Caco-2 (cell line): ENCODE measurements around the gene TPM1. TPM values are rescaled to one million over a fixed set of nuclear protein-coding genes. Genes with fewer than 3 reads are reported as not detected.

Experiments
- BruUV-seq: library from RNA; stranded (reverse); fragments of 400-500 nt; replicated peaks from 2 replicates; lab custom pipeline; 2021; lab: Mats Ljungman, UMichigan
- CTCF ChIA-PET: fragments of 300-600 bp; sonication (Branson Sonifier 250); formaldehyde crosslinking; loops from one replicate; lab custom pipeline; 2022; ENCODE audit warnings: antibody characterized with exemption; lab: Charles Lee
- POLR2A ChIA-PET: fragments of 300-600 bp; sonication (Branson Sonifier 250); formaldehyde crosslinking; loops from one replicate; lab custom pipeline; 2022; ENCODE audit warnings: antibody characterized with exemption; lab: Charles Lee
- DNase-seq, 2 experiments: peaks; one replicate each; pipeline versions ENCODE4 v3.0.0 to v3.0.0-alpha.2; 2020 to 2022
- H3K27me3 ChIP-seq: replicated peaks from 2 replicates; pipeline ENCODE4 v1.6.0; 2011; ENCODE audit warnings: low read length; ENCODE audit not compliant: control insufficient read depth, insufficient read depth
- H3K36me3 ChIP-seq: 2 replicates; pipeline ENCODE4 v1.5.1; 2011; ENCODE audit warnings: low read length; ENCODE audit not compliant: control insufficient read depth, insufficient read depth
- H3K4me1 ChIP-seq: fragments of 250-450 bp; sonication (Bioruptor Pico); 2 replicates; pipeline ENCODE4 v1.5.1; 2020; ENCODE audit warnings: mild to moderate bottlenecking
- H3K4me3 ChIP-seq: 2 replicates; pipeline ENCODE4 v1.5.1; 2011; ENCODE audit warnings: low read depth, mild to moderate bottlenecking, control low read depth, low read length
- H3K9me3 ChIP-seq: fragments of 250-450 bp; sonication (Bioruptor Pico); 2 replicates; pipeline ENCODE4 v1.5.1; 2020; ENCODE audit warnings: mild to moderate bottlenecking, moderate library complexity
- H3K27ac Mint-ChIP-seq: one replicate; pipeline ENCODE4 v1.8.0; 2022; ENCODE audit warnings: mixed read lengths; ENCODE audit not compliant: unreplicated experiment
- H3K27me3 Mint-ChIP-seq: one replicate; pipeline ENCODE4 v1.8.0; 2022; ENCODE audit warnings: mixed read lengths; ENCODE audit not compliant: insufficient read depth, unreplicated experiment
- H3K36me3 Mint-ChIP-seq: one replicate; pipeline ENCODE4 v1.8.0; 2022; ENCODE audit warnings: mild to moderate bottlenecking, mixed read lengths; ENCODE audit not compliant: insufficient read depth, unreplicated experiment
- H3K4me1 Mint-ChIP-seq: one replicate; pipeline ENCODE4 v1.8.0; 2022; ENCODE audit warnings: low read depth, mixed read lengths; ENCODE audit not compliant: unreplicated experiment
- H3K4me3 Mint-ChIP-seq: one replicate; pipeline ENCODE4 v1.8.0; 2022; ENCODE audit warnings: mild to moderate bottlenecking, moderate library complexity, mixed read lengths; ENCODE audit not compliant: unreplicated experiment
- H3K9me3 Mint-ChIP-seq: one replicate; pipeline ENCODE4 v1.8.0; 2022; ENCODE audit warnings: mixed read lengths; ENCODE audit not compliant: unreplicated experiment
- CTCF ChIP-seq, 2 experiments: fragments of 200-600 bp in 1 of 2; IDR thresholded peaks; 1 replicate in 1 of 2; 2 replicates in 1 of 2; pipeline versions ENCODE4 v1.5.1 to v1.8.0; 2011 to 2022; ENCODE audit warnings: antibody characterized with exemption in 1 of 2, control low read depth in 1 of 2, inconsistent platforms in 1 of 2, low read depth in 1 of 2, low read length in 1 of 2, mild to moderate bottlenecking in 1 of 2, moderate library complexity in 1 of 2; ENCODE audit not compliant: insufficient read depth in 1 of 2, severe bottlenecking in 1 of 2, unreplicated experiment in 1 of 2
- intact Hi-C: fragments of 100-400 bp; cut with micrococcal nuclease; formaldehyde crosslinking; loops from one replicate; pipeline ENCODE4 v1.10.0; 2022; ENCODE audit not compliant: unreplicated experiment
- total RNA-seq: library from RNA; stranded (reverse); gene quantifications from 2 replicates; pipeline ENCODE4 v1.2.3, GENCODE V29; 2022

TPM1 gene
- total RNA-seq, 1 experiment from 2014 or later, result 193 TPM

DNA sequence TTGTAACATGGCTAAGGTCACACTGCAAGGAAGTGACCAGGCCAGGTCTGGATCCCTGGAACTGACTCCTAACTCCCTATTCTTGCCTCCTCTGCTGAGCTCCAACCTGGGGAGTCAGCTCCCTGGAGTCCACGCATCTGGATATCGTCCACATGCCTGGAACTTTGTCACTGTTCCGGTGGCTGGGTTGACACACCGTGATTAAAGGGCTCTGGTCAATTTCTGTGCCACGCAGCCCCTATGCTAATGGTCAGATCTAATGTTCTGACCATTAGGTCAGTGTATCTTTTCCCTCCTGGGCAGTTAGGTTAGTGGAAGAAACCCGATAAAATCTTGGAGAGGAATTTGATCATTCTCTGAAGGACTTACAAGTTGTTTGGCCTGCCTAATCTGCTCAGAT, 1.6 kb upstream of the TPM1 start:
- BruUV-seq, result no TSS peak
- ChIA-PET CTCF (no interaction called here), POLR2A (no interaction called here)
- no peak for TF ChIP-seq CTCF (IDR thresholded peaks at IDR 0.05; ENCODE audit: insufficient read depth in 1 of 2, low read depth in 1 of 2, low read length in 1 of 2, severe bottlenecking in 1 of 2, unreplicated experiment in 1 of 2)
- H3K4me1 Mint-ChIP-seq, result peaks cover 32% of the 10 kb centered on the region
- intact Hi-C loops, result loop anchor here (10.0 kb wide), 1 partner anchor 364 kb away; no protein-coding TSS in a partner anchor
- no peaks in the 10 kb centered on the region for H3K36me3 ChIP-seq
- no peaks in the 10 kb centered on the region for H3K27me3 Mint-ChIP-seq
- H3K4me1 ChIP-seq, result peaks cover 51% of the 10 kb centered on the region
- H3K27me3 ChIP-seq, result no peaks in the 10 kb centered on the region
- no peak overlapping the region for H3K4me3 ChIP-seq
- H3K4me3 Mint-ChIP-seq, result peak overlapping the region; percentile 80
- H3K36me3 Mint-ChIP-seq, result peaks cover 38% of the 10 kb centered on the region
- no peaks in the 10 kb centered on the region for H3K9me3 Mint-ChIP-seq
- H3K9me3 ChIP-seq, result no peaks in the 10 kb centered on the region
- DNase-seq, result no peak
- peak overlapping the region; percentile 96 for H3K27ac Mint-ChIP-seq

DNA sequence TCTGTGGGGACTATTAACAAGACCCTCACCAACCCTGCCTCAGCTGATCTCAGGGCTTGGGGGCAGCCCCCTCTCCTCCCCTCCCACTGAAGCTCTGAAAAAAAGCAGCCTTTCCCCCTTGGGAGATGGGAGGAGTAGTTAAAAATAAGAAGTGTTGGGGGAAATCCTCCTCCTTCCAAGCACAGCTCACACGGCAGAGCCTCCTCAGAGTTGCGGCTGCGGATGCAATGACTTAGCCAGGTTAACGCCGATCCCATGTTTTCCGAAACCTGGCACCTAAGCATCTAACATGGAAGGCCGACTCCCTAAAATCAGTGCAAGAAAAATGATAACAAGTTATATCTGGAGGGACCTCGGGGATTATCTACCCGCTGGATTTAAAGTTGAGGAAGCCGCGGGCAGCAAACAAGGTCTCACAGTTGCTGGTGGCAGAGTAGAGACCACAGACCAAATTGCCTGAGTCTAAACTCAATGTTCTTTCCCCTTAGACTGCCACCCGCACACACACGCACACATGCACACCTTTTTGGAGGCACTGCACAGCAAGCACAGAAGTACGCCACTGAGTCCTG, 1.1 kb upstream of the TPM1 start:
- ChIA-PET POLR2A (no interaction called here), CTCF (no interaction called here)
- Mint-ChIP-seq H3K4me1 (peaks cover 34% of the 10 kb centered on the region), H3K9me3 (no peaks in the 10 kb centered on the region), H3K27me3 (no peaks in the 10 kb centered on the region), H3K4me3 (peak overlapping the region; percentile 80), H3K27ac (peak overlapping the region; percentile 96), H3K36me3 (peaks cover 44% of the 10 kb centered on the region)
- Histone ChIP-seq H3K9me3 (no peaks in the 10 kb centered on the region), H3K36me3 (no peaks in the 10 kb centered on the region), H3K4me1 (peaks cover 54% of the 10 kb centered on the region), H3K4me3 (peak overlapping the region; percentile 73), H3K27me3 (no peaks in the 10 kb centered on the region)
- no peak for DNase-seq
- intact Hi-C loops, result loop anchor here (10.0 kb wide), 1 partner anchor 363 kb away; no protein-coding TSS in a partner anchor
- BruUV-seq, result no TSS peak
- TF ChIP-seq CTCF (IDR thresholded peaks at IDR 0.05; ENCODE audit: insufficient read depth in 1 of 2, low read depth in 1 of 2, low read length in 1 of 2, severe bottlenecking in 1 of 2, unreplicated experiment in 1 of 2), result no peak

DNA sequence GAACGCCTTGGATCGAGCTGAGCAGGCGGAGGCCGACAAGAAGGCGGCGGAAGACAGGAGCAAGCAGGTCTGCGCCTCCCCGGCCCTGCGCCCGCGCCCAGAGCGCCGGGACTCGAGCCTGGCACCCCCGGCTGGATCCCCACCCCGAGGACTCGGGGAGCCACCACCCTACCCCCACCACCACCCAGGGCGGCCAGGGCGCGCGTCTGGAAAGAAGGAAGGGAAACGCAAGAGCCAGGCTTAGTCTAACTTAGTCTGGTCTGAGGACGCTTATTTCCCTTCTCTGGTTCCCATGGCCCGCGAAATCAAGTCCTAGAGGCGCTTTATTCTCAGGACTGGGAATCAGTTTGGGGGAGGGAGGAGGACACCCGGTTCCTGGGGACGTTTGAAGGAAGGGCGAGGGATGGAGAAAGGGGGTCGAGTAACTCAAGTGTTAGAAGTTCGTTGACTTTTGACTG, 359 bp downstream of the TPM1 start:
- Histone ChIP-seq H3K4me3 (peak overlapping the region; percentile 73), H3K36me3 (no peaks in the 10 kb centered on the region), H3K9me3 (no peaks in the 10 kb centered on the region), H3K27me3 (no peaks in the 10 kb centered on the region), H3K4me1 (peaks cover 58% of the 10 kb centered on the region)
- ChIA-PET POLR2A (interaction anchor here (1.2 kb wide), 2 partner anchors 44 to 189 kb away, joined by 4 read pairs; no protein-coding TSS in a partner anchor), CTCF (interaction anchor here (0.7 kb wide), 2 partner anchors 47 to 551 kb away, joined by 3 to 4 read pairs; no protein-coding TSS in a partner anchor)
- Mint-ChIP-seq H3K4me1 (peaks cover 46% of the 10 kb centered on the region), H3K9me3 (no peaks in the 10 kb centered on the region), H3K27ac (peak overlapping the region; percentile 96), H3K4me3 (peak overlapping the region; percentile 80), H3K36me3 (peaks cover 58% of the 10 kb centered on the region), H3K27me3 (no peaks in the 10 kb centered on the region)
- no peak for TF ChIP-seq CTCF (IDR thresholded peaks at IDR 0.05; ENCODE audit: insufficient read depth in 1 of 2, low read depth in 1 of 2, low read length in 1 of 2, severe bottlenecking in 1 of 2, unreplicated experiment in 1 of 2)
- intact Hi-C loops, result loop anchor here (1.0 to 10.0 kb wide), 4 partner anchors 45 to 362 kb away; no protein-coding TSS in a partner anchor
- DNase-seq, result no peak
- BruUV-seq, result no TSS peak
